Measurements from ENCODE around the gene MACF1.
"Not testable (repeated sequence)": the region's sequence is repeated elsewhere in the genome, so short reads cannot be mapped to it uniquely, and the experiment has no call there.

DNA sequence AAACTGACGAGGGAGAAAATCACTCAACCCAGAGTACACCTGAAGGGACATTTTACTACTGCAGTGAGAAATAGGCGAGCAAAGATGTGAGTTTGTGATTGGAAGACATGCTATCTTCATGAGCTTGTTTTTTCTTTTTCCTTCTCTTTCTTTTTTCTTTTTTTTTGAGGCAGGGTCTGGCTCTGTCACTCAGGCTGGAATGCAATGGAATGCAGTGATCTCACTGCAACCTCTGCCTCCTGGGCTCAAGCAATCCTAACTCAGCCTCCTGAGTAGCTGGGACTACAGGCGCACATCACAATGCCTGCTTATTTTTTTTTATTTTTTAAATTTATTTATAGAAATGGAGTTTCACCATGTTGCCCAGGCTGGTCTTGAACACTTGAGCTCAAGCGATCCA lies 312.3 kb downstream of the MACF1 start:
- TF ChIP-seq POLR2A (IDR thresholded peaks at IDR 0.05; ENCODE audit: extremely low read depth, insufficient read length); CTCF (IDR thresholded peaks at IDR 0.05; ENCODE audit: low read depth, low read length): not testable (repeated sequence)

Measured in NB4 (cell line).